Tibial nerve (tissue), 4 donors: Measurements from ENCODE around the gene MBLAC1.

ENCODE experiments used
- CTCF ChIP-seq, 5 experiments: fragments of 200-600 bp in 3 of 5; fragments of 450-650 bp in 2 of 5; sonication (generic) in 3 of 5; IDR thresholded peaks; one replicate each; pipeline ENCODE4 v1.5.1; 2016 to 2019; ENCODE audit warnings: antibody characterized with exemption in 5 of 5, mild to moderate bottlenecking in 3 of 5, moderate library complexity in 2 of 5
- EP300 ChIP-seq, 2 donors: sonication (generic); formaldehyde crosslinking; IDR thresholded peaks; one replicate each; pipeline ENCODE4 v1.6.1; 2017; ENCODE audit warnings: antibody characterized with exemption in 2 of 2, mild to moderate bottlenecking in 1 of 2
- POLR2A ChIP-seq, 2 donors: fragments of 450-650 bp; IDR thresholded peaks; one replicate each; pipeline ENCODE4 v1.6.1; 2017; ENCODE audit warnings: antibody characterized with exemption in 2 of 2, mild to moderate bottlenecking in 2 of 2, moderate library complexity in 2 of 2

- TF ChIP-seq CTCF (IDR thresholded peaks at IDR 0.05) (peak in 2 of 5 experiments; percentile 18 to 46), EP300 (IDR thresholded peaks at IDR 0.05) (peak in 1 of 2 donors; percentile 94), POLR2A (IDR thresholded peaks at IDR 0.05) (peak; percentile 48 to 82)
Observed at GRCh38 chr7:100088621-100089457, 37.9 kb upstream of the MBLAC1 start, which contains the start of gene COPS6.
